T-cell (primary cell): Measurements from ENCODE around the gene TMEM86A. TPM values are rescaled to one million over a fixed set of nuclear protein-coding genes. Genes with fewer than 3 reads are reported as not detected.
"Not testable (repeated sequence)": the region's sequence is repeated elsewhere in the genome, so short reads cannot be mapped to it uniquely, and the experiment has no call there.

Experiments used
- ATAC-seq, 4 experiments: fragments of 200-7000 bp in 3 of 4; fragments of 150-1000 bp in 1 of 4; cut with Tn5 transposase; replicated peaks in 1 of 4; 1 replicate in 3 of 4; 2 replicates in 1 of 4; pipeline ENCODE4 v1.10.0; 2021; ENCODE audit warnings: moderate library complexity in 3 of 4, mild to moderate bottlenecking in 2 of 4, moderate number of reproducible peaks in 1 of 4
- CTCF ChIA-PET, 2 donors: fragments of 300-600 bp; sonication (Branson Sonifier 250); formaldehyde crosslinking; loops; one replicate each; lab custom pipeline; 2022; ENCODE audit warnings: antibody characterized with exemption in 2 of 2; lab: Charles Lee
- POLR2A ChIA-PET, 2 donors: fragments of 300-600 bp; sonication (Branson Sonifier 250); formaldehyde crosslinking; loops; one replicate each; lab custom pipeline; 2022; ENCODE audit warnings: antibody characterized with exemption in 2 of 2; lab: Charles Lee
- DNase-seq, 35 experiments: peaks; one replicate each; pipeline versions ENCODE4 v3.0.0 to v3.0.0-alpha.2; 2013 to 2023
- H3K27ac ChIP-seq: one replicate; pipeline ENCODE4 v1.5.1; 2013; ENCODE audit warnings: low read length
- H3K27me3 ChIP-seq, 2 experiments: replicated peaks in 1 of 2; 1 replicate in 1 of 2; 2 replicates in 1 of 2; pipeline versions ENCODE4 v1.6.1 to v1.7.0; 2013; ENCODE audit warnings: low read length in 1 of 2, mixed read lengths in 1 of 2; ENCODE audit not compliant: control insufficient read depth in 2 of 2, insufficient read depth in 2 of 2; ENCODE audit errors: extremely low read depth in 1 of 2
- H3K36me3 ChIP-seq, 2 donors: 1 replicate in 1 of 2; 2 replicates in 1 of 2; pipeline versions ENCODE4 v1.6.1 to v1.7.0; 2013; ENCODE audit warnings: low read length in 1 of 2; ENCODE audit not compliant: control insufficient read depth in 2 of 2, insufficient read depth in 1 of 2; ENCODE audit errors: extremely low read depth in 1 of 2
- H3K4me1 ChIP-seq, 2 experiments: 1 replicate in 1 of 2; 2 replicates in 1 of 2; pipeline versions ENCODE4 v1.6.1 to v1.7.0; 2013; ENCODE audit warnings: low read length in 2 of 2, mixed read lengths in 1 of 2; ENCODE audit not compliant: insufficient read depth in 2 of 2, control insufficient read depth in 1 of 2; ENCODE audit errors: extremely low read depth in 1 of 2
- H3K4me3 ChIP-seq, 2 donors: 1 replicate in 1 of 2; 2 replicates in 1 of 2; pipeline versions ENCODE4 v1.5.1 to v1.7.0; 2013; ENCODE audit warnings: mild to moderate bottlenecking in 2 of 2, low read length in 1 of 2, moderate library complexity in 1 of 2; ENCODE audit not compliant: control insufficient read depth in 1 of 2; ENCODE audit errors: extremely low read depth in 1 of 2
- H3K9me3 ChIP-seq: 2 replicates; pipeline ENCODE4 v1.7.0; 2013
- H3K27ac Mint-ChIP-seq, 2 donors: one replicate each; pipeline ENCODE4 v1.8.0; 2020 to 2021; ENCODE audit warnings: mild to moderate bottlenecking in 2 of 2, mixed read lengths in 2 of 2
- H3K27me3 Mint-ChIP-seq, 2 donors: one replicate each; pipeline ENCODE4 v1.8.0; 2021 to 2022; ENCODE audit warnings: mixed read lengths in 2 of 2
- H3K36me3 Mint-ChIP-seq: one replicate; pipeline ENCODE4 v1.8.0; 2021; ENCODE audit warnings: mixed read lengths
- H3K4me1 Mint-ChIP-seq, 3 donors: one replicate each; pipeline ENCODE4 v1.8.0; 2020 to 2022; ENCODE audit warnings: mixed read lengths in 3 of 3, mild to moderate bottlenecking in 1 of 3
- H3K4me3 Mint-ChIP-seq, 3 donors: one replicate each; pipeline ENCODE4 v1.8.0; 2020 to 2022; ENCODE audit warnings: mild to moderate bottlenecking in 3 of 3, mixed read lengths in 3 of 3, moderate library complexity in 3 of 3
- H3K9me3 Mint-ChIP-seq, 3 donors: one replicate each; pipeline ENCODE4 v1.8.0; 2020 to 2022; ENCODE audit warnings: mixed read lengths in 3 of 3
- WGBS: methylation state at CpG from one replicate; pipeline ENCODE4 v1.1.5; 2013; ENCODE audit warnings: missing lambda C conversion rate; ENCODE audit not compliant: insufficient coverage; 5-methylcytosine and 5-hydroxymethylcytosine counted together
- total RNA-seq, 35 experiments: library from RNA in 6 of 35; stranded (reverse) in 6 of 35; fragments of 120-200 nt in 1 of 35; gene quantifications; one replicate each; pipeline versions ENCODE4 v1.2.1 to v1.2.4 and lab custom pipeline; 2013 to 2026

The TMEM86A gene
- total RNA-seq, 5 donors from 2014 or later (not counting 1 experiment from before 2014, with no cell fraction given) = 2.5 to 6.8 (median 3.5) TPM

GRCh38 chr11:18668131-18668530, 30.4 kb upstream of the TMEM86A start:
- ATAC-seq (no peak), DNase-seq (no peak)
- Mint-ChIP-seq H3K4me1 (peaks cover 48 to 64% (median 49%) of the 10 kb centered on the region in 3 donors), H3K27ac (no peak overlapping the region), H3K36me3 (no peaks in the 10 kb centered on the region), H3K4me3 (no peak overlapping the region), H3K9me3 (no peaks in the 10 kb centered on the region), H3K27me3 (peaks cover 0 to 2% of the 10 kb centered on the region in 2 donors)
- Histone ChIP-seq H3K27ac (no peak overlapping the region), H3K36me3 (no peaks in the 10 kb centered on the region), H3K9me3 (no peaks in the 10 kb centered on the region), H3K4me1 (peaks cover 7 to 17% of the 10 kb centered on the region in 2 experiments), H3K4me3 (no peak overlapping the region), H3K27me3 (peaks cover 0 to 3% of the 10 kb centered on the region in 2 experiments)
- 91% methylated on average over 3 of the region's 4 CpGs for WGBS
- ChIA-PET POLR2A (no interaction called here), CTCF (no interaction called here)

DNA sequence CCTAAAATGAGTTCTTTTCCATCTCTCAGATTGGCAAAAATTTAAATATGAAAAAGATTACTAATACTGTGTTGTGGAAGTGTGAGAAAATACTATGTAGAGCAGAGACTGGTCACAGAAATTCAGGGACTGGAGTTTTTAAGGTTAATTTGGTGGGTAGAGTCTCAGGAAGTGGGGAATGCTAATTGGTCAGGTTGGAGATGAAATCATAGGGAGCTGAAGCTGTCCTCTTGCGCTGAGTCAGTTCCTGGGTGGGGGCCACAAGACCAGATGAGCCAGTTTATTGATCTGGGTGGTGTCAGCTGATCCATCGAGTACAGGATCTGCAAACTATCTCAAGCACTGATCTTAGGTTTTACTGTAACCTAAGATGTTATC, 29.4 kb upstream of the TMEM86A start:
- H3K9me3 ChIP-seq = no peaks in the 10 kb centered on the region
- Mint-ChIP-seq H3K36me3 (no peaks in the 10 kb centered on the region), H3K4me1 (peaks cover 48 to 69% (median 52%) of the 10 kb centered on the region in 3 donors), H3K27me3 (peaks cover 0 to 2% of the 10 kb centered on the region in 2 donors), H3K4me3 (peak overlapping the region in 2 of 3 donors; percentile 26 to 37), H3K9me3 (no peaks in the 10 kb centered on the region), H3K27ac (peak overlapping the region; percentile 81 to 86)
- H3K4me3 ChIP-seq = no peak overlapping the region
- ATAC-seq (no peak), DNase-seq (peak in 1 of 35 experiments; percentile 15)
- POLR2A ChIA-PET = no interaction called here
- peaks cover 7 to 19% of the 10 kb centered on the region in 2 experiments for H3K4me1 ChIP-seq
- 20% methylated on average over 2 of the region's 2 CpGs for WGBS
- peaks cover 0 to 3% of the 10 kb centered on the region in 2 experiments for H3K27me3 ChIP-seq
- no peaks in the 10 kb centered on the region for H3K36me3 ChIP-seq
- CTCF ChIA-PET = interaction anchor here in 1 of 2 donors (0.5 kb wide), 1 partner anchor 105 kb away, joined by 3 read pairs; no protein-coding TSS in a partner anchor
- no peak overlapping the region for H3K27ac ChIP-seq

DNA sequence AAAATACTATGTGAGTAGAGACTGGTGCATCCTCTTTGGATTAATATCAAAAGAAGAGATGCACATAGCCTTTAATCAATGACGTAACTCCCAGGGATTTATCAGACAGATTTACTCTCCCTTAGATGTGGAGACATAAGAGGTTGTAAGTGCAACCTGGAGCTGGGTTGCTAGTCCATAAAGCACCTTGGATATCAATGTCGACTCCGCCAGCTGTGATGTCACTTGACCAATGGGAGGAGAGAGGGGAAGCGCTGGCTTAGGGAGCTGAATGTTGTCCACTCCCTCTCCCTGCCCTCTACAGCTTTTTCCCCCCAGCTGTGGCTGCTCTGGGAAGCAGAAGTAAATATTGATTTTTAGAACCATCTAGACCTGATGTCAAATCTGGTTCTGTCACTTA, 28.9 kb upstream of the TMEM86A start:
- Histone ChIP-seq H3K27me3 (peaks cover 0 to 3% of the 10 kb centered on the region in 2 experiments), H3K9me3 (no peaks in the 10 kb centered on the region), H3K36me3 (no peaks in the 10 kb centered on the region), H3K4me3 (no peak overlapping the region), H3K27ac (peak overlapping the region; percentile 7), H3K4me1 (peaks cover 7 to 19% of the 10 kb centered on the region in 2 experiments)
- Mint-ChIP-seq H3K4me3 (no peak overlapping the region), H3K36me3 (no peaks in the 10 kb centered on the region), H3K27me3 (peaks cover 0 to 2% of the 10 kb centered on the region in 2 donors), H3K9me3 (no peaks in the 10 kb centered on the region), H3K27ac (peak overlapping the region; percentile 81 to 86), H3K4me1 (peaks cover 48 to 69% (median 52%) of the 10 kb centered on the region in 3 donors)
- ChIA-PET POLR2A (no interaction called here), CTCF (interaction anchor here in 1 of 2 donors (0.5 kb wide), 1 partner anchor 105 kb away, joined by 3 read pairs; no protein-coding TSS in a partner anchor)
- WGBS = no CpG with 5 or more reads among the region's 4 CpGs
- ATAC-seq (no peak), DNase-seq (no peak)

DNA sequence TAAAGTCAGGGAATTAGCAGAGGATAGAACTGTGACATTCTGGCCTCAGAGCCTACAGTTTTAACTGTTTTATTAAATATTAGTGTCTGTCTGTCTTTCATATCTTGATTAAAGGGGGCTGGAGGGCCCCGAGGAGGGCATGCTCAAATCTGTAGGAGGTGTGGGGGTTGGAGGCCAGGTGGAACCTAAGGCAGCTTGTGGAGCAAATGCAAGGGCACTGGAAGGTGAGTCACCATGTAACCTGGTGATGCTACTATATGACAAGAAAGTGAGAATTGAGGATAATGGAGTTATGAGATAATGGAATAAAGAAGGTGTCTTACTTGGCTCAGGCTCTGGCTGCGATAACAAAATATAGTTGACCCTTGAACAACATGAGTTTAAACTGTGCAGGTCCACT, 27.3 kb upstream of the TMEM86A start:
- Histone ChIP-seq H3K4me3 (no peak overlapping the region), H3K36me3 (no peaks in the 10 kb centered on the region), H3K27ac (no peak overlapping the region), H3K9me3 (no peaks in the 10 kb centered on the region), H3K4me1 (peaks cover 7 to 19% of the 10 kb centered on the region in 2 experiments), H3K27me3 (peaks cover 0 to 3% of the 10 kb centered on the region in 2 experiments)
- ATAC-seq (no peak), DNase-seq (no peak)
- Mint-ChIP-seq H3K9me3 (no peaks in the 10 kb centered on the region), H3K27ac (peak overlapping the region; percentile 75 to 81), H3K4me3 (peak overlapping the region in 1 of 3 donors; percentile 43), H3K27me3 (peaks cover 0 to 2% of the 10 kb centered on the region in 2 donors), H3K36me3 (no peaks in the 10 kb centered on the region), H3K4me1 (peaks cover 44 to 59% (median 44%) of the 10 kb centered on the region in 3 donors)
- POLR2A ChIA-PET = no interaction called here
- 43% methylated on average over 1 of the region's 2 CpGs for WGBS
- CTCF ChIA-PET = no interaction called here

- Histone ChIP-seq H3K27ac (peak overlapping the region; percentile 68), H3K4me1 (peaks cover 7 to 19% of the 10 kb centered on the region in 2 experiments), H3K4me3 (peak overlapping the region in 1 of 2 donors; percentile 10)
- ChIA-PET CTCF (interaction anchor here in 1 of 2 donors (0.9 to 2.0 kb wide), 5 partner anchors 18 to 131 kb away, joined by 3 to 9 read pairs (median 4); partner anchors contain the start of gene SPTY2D1), POLR2A (interaction anchor here (0.6 to 1.1 kb wide), 5 partner anchors 23 to 145 kb away, joined by 3 to 8 read pairs (median 5); partner anchors contain the start of genes TMEM86A (in 1 of the 2) and TSG101 (in 1 of the 2))
- peak; percentile 12 to 80 (median 48) for DNase-seq
- not testable (repeated sequence) for H3K9me3 ChIP-seq, H3K27me3 ChIP-seq, H3K27me3 Mint-ChIP-seq, H3K9me3 Mint-ChIP-seq, H3K36me3 Mint-ChIP-seq, H3K36me3 ChIP-seq
- peak; percentile 94 to 100 (median 98) for ATAC-seq
- Mint-ChIP-seq H3K27ac (peak overlapping the region; percentile 91 to 95), H3K4me3 (peak overlapping the region; percentile 69 to 75 (median 73)), H3K4me1 (peaks cover 44 to 54% (median 44%) of the 10 kb centered on the region in 3 donors)
- no CpG with 5 or more reads among the region's 7 CpGs for WGBS
Measured at GRCh38 chr11:18672209-18672608, 26.4 kb upstream of the TMEM86A start.

- ATAC-seq = no peak
- WGBS = 100% methylated on average over 1 of the region's 4 CpGs
- Mint-ChIP-seq H3K36me3 (no peaks in the 10 kb centered on the region), H3K4me3 (no peak overlapping the region), H3K9me3 (no peaks in the 10 kb centered on the region), H3K4me1 (peaks cover 20 to 27% (median 22%) of the 10 kb centered on the region in 3 donors), H3K27ac (no peak overlapping the region), H3K27me3 (no peaks in the 10 kb centered on the region)
- Histone ChIP-seq H3K36me3 (no peaks in the 10 kb centered on the region), H3K27ac (no peak overlapping the region), H3K4me3 (no peak overlapping the region), H3K9me3 (no peaks in the 10 kb centered on the region), H3K27me3 (no peaks in the 10 kb centered on the region), H3K4me1 (peaks cover 9 to 11% of the 10 kb centered on the region in 2 experiments)
- ChIA-PET CTCF (interaction anchor here in 1 of 2 donors (0.9 kb wide), 1 partner anchor 9 kb away, joined by 3 read pairs; no protein-coding TSS in a partner anchor), POLR2A (no interaction called here)
- no peak for DNase-seq
Measured at GRCh38 chr11:18676803-18677202, 21.8 kb upstream of the TMEM86A start.
